ENCODE measurements around the gene MOCS1.

The MOCS1 gene

GRCh38 chr6:39931607-39932006 lies 2.7 kb downstream of the MOCS1 start:
- Histone ChIP-seq H3K27me3 (ENCODE audit: insufficient read depth, low read length, poor library complexity) (peaks cover 5% of the 10 kb centered on the region), H3K4me1 (ENCODE audit: insufficient read depth, low read length) (peaks cover 12% of the 10 kb centered on the region), H4K20me1 (ENCODE audit: insufficient read depth, low read length) (no peaks in the 10 kb centered on the region), H3K4me2 (ENCODE audit: insufficient read depth, low read length) (no peak overlapping the region), H3K4me3 (ENCODE audit: low read depth in 1 of 2, low read length in 2 of 2) (no peak overlapping the region), H2AFZ (ENCODE audit: low read depth, low read length) (no peak overlapping the region), H3K36me3 (ENCODE audit: insufficient read depth, low read length) (no peaks in the 10 kb centered on the region), H3K9me3 (ENCODE audit: insufficient read depth, low read length, severe bottlenecking) (no peaks in the 10 kb centered on the region), H3K9ac (ENCODE audit: low read depth, low read length) (no peak overlapping the region), H3K27ac (ENCODE audit: low read length) (no peak overlapping the region), H3K79me2 (ENCODE audit: insufficient read depth, low read length) (no peaks in the 10 kb centered on the region)
- ATAC-seq (ENCODE audit: insufficient read depth, low read depth) (no peak), DNase-seq (no peak)
- TF ChIP-seq EZH2 (IDR thresholded peaks at IDR 0.05; ENCODE audit: borderline replicate concordance, low read depth, low read length, severe bottlenecking): no peak
- TF ChIP-seq CTCF (IDR thresholded peaks at IDR 0.05; ENCODE audit: borderline replicate concordance, extremely low read depth, low read length, poor library complexity, severe bottlenecking): no peak

- no peak overlapping the region for H3K27ac ChIP-seq (ENCODE audit: low read length)
- H3K4me1 ChIP-seq (ENCODE audit: insufficient read depth, low read length): peaks cover 12% of the 10 kb centered on the region
- H3K4me3 ChIP-seq (ENCODE audit: low read depth in 1 of 2, low read length in 2 of 2): no peak overlapping the region
- H3K27me3 ChIP-seq (ENCODE audit: insufficient read depth, low read length, poor library complexity): peaks cover 5% of the 10 kb centered on the region
- H3K36me3 ChIP-seq (ENCODE audit: insufficient read depth, low read length): no peaks in the 10 kb centered on the region
- ATAC-seq (ENCODE audit: insufficient read depth, low read depth) (no peak), DNase-seq (no peak)
- TF ChIP-seq EZH2 (IDR thresholded peaks at IDR 0.05; ENCODE audit: borderline replicate concordance, low read depth, low read length, severe bottlenecking) (no peak), CTCF (IDR thresholded peaks at IDR 0.05; ENCODE audit: borderline replicate concordance, extremely low read depth, low read length, poor library complexity, severe bottlenecking) (no peak)
- H2AFZ ChIP-seq (ENCODE audit: low read depth, low read length): no peak overlapping the region
- H3K9ac ChIP-seq (ENCODE audit: low read depth, low read length): no peak overlapping the region
- H3K4me2 ChIP-seq (ENCODE audit: insufficient read depth, low read length): no peak overlapping the region
- H4K20me1 ChIP-seq (ENCODE audit: insufficient read depth, low read length): no peaks in the 10 kb centered on the region
- H3K9me3 ChIP-seq (ENCODE audit: insufficient read depth, low read length, severe bottlenecking): no peaks in the 10 kb centered on the region
- no peaks in the 10 kb centered on the region for H3K79me2 ChIP-seq (ENCODE audit: insufficient read depth, low read length)
These were observed 3.7 kb downstream of the MOCS1 start for GRCh38 chr6:39930540-39930939.

- Histone ChIP-seq H3K27ac (ENCODE audit: low read length) (no peak overlapping the region), H3K4me1 (ENCODE audit: insufficient read depth, low read length) (peaks cover 12% of the 10 kb centered on the region), H3K36me3 (ENCODE audit: insufficient read depth, low read length) (no peaks in the 10 kb centered on the region), H2AFZ (ENCODE audit: low read depth, low read length) (no peak overlapping the region), H3K9ac (ENCODE audit: low read depth, low read length) (no peak overlapping the region), H3K27me3 (ENCODE audit: insufficient read depth, low read length, poor library complexity) (no peaks in the 10 kb centered on the region), H3K9me3 (ENCODE audit: insufficient read depth, low read length, severe bottlenecking) (no peaks in the 10 kb centered on the region), H3K79me2 (ENCODE audit: insufficient read depth, low read length) (no peaks in the 10 kb centered on the region), H3K4me2 (ENCODE audit: insufficient read depth, low read length) (no peak overlapping the region), H4K20me1 (ENCODE audit: insufficient read depth, low read length) (no peaks in the 10 kb centered on the region), H3K4me3 (ENCODE audit: low read depth in 1 of 2, low read length in 2 of 2) (no peak overlapping the region)
- no peak for TF ChIP-seq CTCF (IDR thresholded peaks at IDR 0.05; ENCODE audit: borderline replicate concordance, extremely low read depth, low read length, poor library complexity, severe bottlenecking)
- no peak for TF ChIP-seq EZH2 (IDR thresholded peaks at IDR 0.05; ENCODE audit: borderline replicate concordance, low read depth, low read length, severe bottlenecking)
- ATAC-seq (ENCODE audit: insufficient read depth, low read depth) (no peak), DNase-seq (no peak)
These were observed 4.4 kb downstream of the MOCS1 start for GRCh38 chr6:39929733-39930461.

Measured in DND-41 (cell line).